Measurements from ENCODE around the gene FAM120A. TPM values are rescaled to one million over a fixed set of nuclear protein-coding genes. Genes with fewer than 3 reads are reported as not detected.

FAM120A gene
- total and polyA plus RNA-seq, 9 of the 15 experiments (the other 6 are each of a cell fraction or from before 2014, with no cell fraction given), result 8.7 to 71.0 (median 42.2) TPM

GRCh38 chr9:93591301-93592007 is 140.0 kb downstream of the FAM120A start:
- H3K79me2 ChIP-seq (ENCODE audit: control insufficient read depth, insufficient read depth, low read length), result peaks cover 24% of the 10 kb centered on the region
- H3K4me2 ChIP-seq (ENCODE audit: insufficient read depth, low read length), result no peak overlapping the region
- in situ Hi-C loops (cut with MboI) (no loop called here), intact Hi-C loops (cut with micrococcal nuclease) (no loop called here)
- no peaks in the 10 kb centered on the region for H3K9me3 ChIP-seq (replicated peaks; ENCODE audit: control insufficient read depth, insufficient read depth, low read depth, low read length)
- H3K27me3 ChIP-seq (ENCODE audit: control insufficient read depth in 2 of 2, insufficient read depth in 2 of 2, low read length in 2 of 2), result no peaks in the 10 kb centered on the region
- DNase-seq (ENCODE audit: extremely low read depth in 1 of 4, low spot score in 3 of 4), result no peak
- no TSS peak for BruUV-seq (replicated peaks)
- peaks cover 11% of the 10 kb centered on the region; the same call in 1 of the 2 replicates for H4K20me1 ChIP-seq (replicated peaks; ENCODE audit: control insufficient read depth, insufficient read depth, low read length)
- POLR2A ChIA-PET, result interaction anchor here (0.6 to 2.0 kb wide), 5 partner anchors 9 to 536 kb away, joined by 3 to 6 read pairs (median 3); no protein-coding TSS in a partner anchor
- H3K4me1 ChIP-seq (replicated peaks in 1 of 2; ENCODE audit: control insufficient read depth in 2 of 2, insufficient read depth in 2 of 2, low read length in 2 of 2), result peaks cover 19 to 23% of the 10 kb centered on the region in 2 experiments
- CTCF ChIA-PET (ENCODE audit: low intra/inter-chr PET ratio), result interaction anchor here (0.6 kb wide), 1 partner anchor 13 kb away, joined by 3 read pairs; no protein-coding TSS in a partner anchor
- no peaks in the 10 kb centered on the region for H3K9me1 ChIP-seq (ENCODE audit: control insufficient read depth, insufficient read depth, low read length)
- H2AFZ ChIP-seq (ENCODE audit: low read depth, low read length), result no peak overlapping the region
- H3K4me3 ChIP-seq, result no peak overlapping the region
- no peaks in the 10 kb centered on the region for H3K36me3 ChIP-seq (ENCODE audit: control insufficient read depth, insufficient read depth, low read length)
- ATAC-seq, result no peak
- H3K9ac ChIP-seq (ENCODE audit: insufficient read depth in 1 of 2, low read depth in 2 of 2, low read length in 2 of 2), result 0 out of 4 replicates have a peak overlapping the region, but pooled peaks of 1 of the 2 experiments have one; percentile 1
- 65% methylated on average over 13 of the region's 13 CpGs for WGBS (ENCODE audit: insufficient coverage, low coverage, missing lambda C conversion rate)
- no peak for FAIRE-seq
- no peak overlapping the region for H3K27ac ChIP-seq (ENCODE audit: extremely low read depth, low read depth, low read length)
- TF ChIP-seq RUNX1 (IDR thresholded peaks at IDR 0.05; ENCODE audit: low read depth) (no peak), MXD1 (CRISPR knock-in tag; IDR thresholded peaks at IDR 0.05; ENCODE audit: borderline replicate concordance, poor library complexity, severe bottlenecking) (no peak), CXXC5 (CRISPR knock-in tag; IDR thresholded peaks at IDR 0.05) (no peak), ERF (CRISPR knock-in tag; IDR thresholded peaks at IDR 0.05) (no peak), CREB3 (tag; conservative IDR thresholded peaks at IDR 0.05; ENCODE audit: low read depth) (no peak), ZNF311 (CRISPR knock-in tag; IDR thresholded peaks at IDR 0.05) (no peak), PPARD (CRISPR knock-in tag; IDR thresholded peaks at IDR 0.05) (no peak), RBFOX2 (IDR thresholded peaks at IDR 0.05; ENCODE audit: low read depth, low read length) (no peak), TCF7L2 (IDR thresholded peaks at IDR 0.05; ENCODE audit: low read depth, low read length) (no peak), RBM15 (IDR thresholded peaks at IDR 0.05; ENCODE audit: insufficient read depth, low read length) (no peak), TOE1 (IDR thresholded peaks at IDR 0.05; ENCODE audit: borderline replicate concordance) (no peak), TOE1 (CRISPR knock-in tag; IDR thresholded peaks at IDR 0.05; ENCODE audit: borderline replicate concordance, low read depth) (no peak), SAFB2 (IDR thresholded peaks at IDR 0.05; ENCODE audit: borderline replicate concordance, low read depth, low read length, severe bottlenecking) (no peak), SMARCB1 (IDR thresholded peaks at IDR 0.05; ENCODE audit: insufficient read length, low read depth) (no peak), ZNF174 (CRISPR knock-in tag; IDR thresholded peaks at IDR 0.05) (no peak)
- TF ChIP-seq, protein P1, sequence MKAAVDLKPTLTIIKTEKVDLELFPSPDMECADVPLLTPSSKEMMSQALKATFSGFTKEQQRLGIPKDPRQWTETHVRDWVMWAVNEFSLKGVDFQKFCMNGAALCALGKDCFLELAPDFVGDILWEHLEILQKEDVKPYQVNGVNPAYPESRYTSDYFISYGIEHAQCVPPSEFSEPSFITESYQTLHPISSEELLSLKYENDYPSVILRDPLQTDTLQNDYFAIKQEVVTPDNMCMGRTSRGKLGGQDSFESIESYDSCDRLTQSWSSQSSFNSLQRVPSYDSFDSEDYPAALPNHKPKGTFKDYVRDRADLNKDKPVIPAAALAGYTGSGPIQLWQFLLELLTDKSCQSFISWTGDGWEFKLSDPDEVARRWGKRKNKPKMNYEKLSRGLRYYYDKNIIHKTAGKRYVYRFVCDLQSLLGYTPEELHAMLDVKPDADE (conservative IDR thresholded peaks at IDR 0.05; ENCODE audit: control insufficient read depth, low read depth, low read length), result no peak
